ENCODE data around the gene POLR1C.

- TF ChIP-seq POLR2A (IDR thresholded peaks at IDR 0.05) (no peak), CTCF (IDR thresholded peaks at IDR 0.05 in 4 of 5, conservative IDR thresholded peaks at IDR 0.05 in 1 of 5) (no peak)
Measured at GRCh38 chr6:43517505-43518357, 842 bp downstream of the POLR1C start.
